Rectal smooth muscle tissue (tissue), 1 donor: ENCODE measurements around the gene PALM3.

ENCODE experiments used
- H3K27ac ChIP-seq: one replicate; pipeline ENCODE4 v1.7.0; 2013; ENCODE audit warnings: low read depth, low read length, inconsistent platforms
- H3K27me3 ChIP-seq: one replicate; pipeline ENCODE4 v1.7.0; 2013; ENCODE audit warnings: low read length; ENCODE audit not compliant: control insufficient read depth, insufficient read depth
- H3K36me3 ChIP-seq: one replicate; pipeline ENCODE4 v1.7.0; 2013; ENCODE audit warnings: low read length; ENCODE audit not compliant: control insufficient read depth, insufficient read depth
- H3K4me1 ChIP-seq: one replicate; pipeline ENCODE4 v1.7.0; 2013; ENCODE audit warnings: low read length; ENCODE audit not compliant: control insufficient read depth, insufficient read depth
- H3K4me3 ChIP-seq: one replicate; pipeline ENCODE4 v1.7.0; 2013; ENCODE audit warnings: low read length
- H3K9ac ChIP-seq: one replicate; pipeline ENCODE4 v1.7.0; 2013; ENCODE audit warnings: low read length

PALM3 gene

DNA sequence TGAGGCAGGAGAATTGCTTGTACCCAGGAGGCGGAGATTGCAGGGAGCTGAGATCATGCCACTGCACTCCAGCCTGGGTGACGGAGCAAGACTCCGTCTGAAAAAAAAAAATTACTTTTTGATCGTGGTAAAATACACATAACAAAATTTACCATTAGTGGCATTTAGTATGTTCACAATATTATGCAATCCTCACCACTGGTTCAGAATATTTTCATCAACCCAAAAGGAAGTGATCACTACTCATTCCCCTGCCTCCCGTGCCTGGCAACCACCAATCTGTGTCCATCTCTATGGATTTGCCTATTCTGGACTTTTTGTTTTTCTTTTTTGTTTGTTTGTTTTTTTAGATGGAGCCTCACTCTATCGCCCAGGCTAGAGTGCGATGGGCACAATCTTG, 1.2 kb upstream of the PALM3 start:
- Histone ChIP-seq H3K9ac (no peak overlapping the region), H3K27ac (no peak overlapping the region), H3K4me3 (no peak overlapping the region), H3K36me3 (no peaks in the 10 kb centered on the region), H3K27me3 (peaks cover 16% of the 10 kb centered on the region), H3K4me1 (no peaks in the 10 kb centered on the region)

DNA sequence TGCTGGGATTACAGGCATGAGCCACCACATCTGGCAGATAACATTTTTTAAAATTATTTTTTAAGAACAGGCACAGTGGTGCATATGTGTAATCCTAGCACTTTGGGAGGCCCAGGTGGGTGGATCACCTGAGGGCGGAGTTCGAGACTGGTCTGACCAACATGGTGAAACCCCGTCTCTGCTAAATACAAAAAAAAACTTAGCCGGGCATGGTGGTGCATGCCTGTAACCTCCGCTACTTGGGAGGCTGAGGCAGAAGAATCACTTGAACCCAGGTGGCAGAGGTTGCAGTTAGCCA, 631 bp upstream of the PALM3 start:
- no peak overlapping the region for H3K9ac ChIP-seq
- H3K27me3 ChIP-seq: peaks cover 16% of the 10 kb centered on the region
- H3K4me1 ChIP-seq: no peaks in the 10 kb centered on the region
- no peak overlapping the region for H3K27ac ChIP-seq
- H3K4me3 ChIP-seq: no peak overlapping the region
- H3K36me3 ChIP-seq: no peaks in the 10 kb centered on the region

DNA sequence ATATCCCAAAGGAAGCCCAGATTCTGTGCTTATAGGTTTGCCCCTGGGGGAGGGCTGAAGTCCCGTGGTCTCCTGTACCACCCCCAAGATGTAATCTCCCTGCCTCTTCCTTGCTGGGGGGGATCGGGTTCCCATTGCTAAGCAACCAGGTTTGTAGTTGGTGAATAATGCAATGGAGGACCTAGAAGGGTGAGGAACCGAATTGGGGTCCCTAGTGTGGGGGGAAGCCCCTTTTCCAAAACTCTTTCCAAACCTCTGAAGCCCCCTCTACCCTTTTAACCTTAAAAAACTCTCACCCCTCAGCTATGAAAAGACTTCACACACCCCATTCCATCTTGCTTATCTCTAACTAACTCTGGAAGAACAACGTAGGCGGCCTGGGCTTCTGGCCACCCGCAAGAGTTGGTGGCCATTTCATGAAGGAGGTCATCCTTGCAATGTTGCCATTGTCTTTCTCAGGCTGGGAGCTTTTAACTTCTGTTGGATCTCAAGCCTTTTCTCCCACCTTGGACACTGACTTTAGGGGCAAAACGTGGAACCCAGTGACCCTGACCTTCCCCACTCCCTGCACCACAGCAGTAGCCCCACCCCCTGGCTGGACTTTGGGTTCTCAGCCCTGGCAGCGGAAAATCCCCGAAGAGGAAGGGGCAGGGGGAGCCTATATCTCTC, 661 bp downstream of the PALM3 start:
- Histone ChIP-seq H3K27me3 (peaks cover 16% of the 10 kb centered on the region), H3K36me3 (no peaks in the 10 kb centered on the region), H3K4me1 (no peaks in the 10 kb centered on the region), H3K4me3 (no peak overlapping the region), H3K27ac (no peak overlapping the region), H3K9ac (no peak overlapping the region)

DNA sequence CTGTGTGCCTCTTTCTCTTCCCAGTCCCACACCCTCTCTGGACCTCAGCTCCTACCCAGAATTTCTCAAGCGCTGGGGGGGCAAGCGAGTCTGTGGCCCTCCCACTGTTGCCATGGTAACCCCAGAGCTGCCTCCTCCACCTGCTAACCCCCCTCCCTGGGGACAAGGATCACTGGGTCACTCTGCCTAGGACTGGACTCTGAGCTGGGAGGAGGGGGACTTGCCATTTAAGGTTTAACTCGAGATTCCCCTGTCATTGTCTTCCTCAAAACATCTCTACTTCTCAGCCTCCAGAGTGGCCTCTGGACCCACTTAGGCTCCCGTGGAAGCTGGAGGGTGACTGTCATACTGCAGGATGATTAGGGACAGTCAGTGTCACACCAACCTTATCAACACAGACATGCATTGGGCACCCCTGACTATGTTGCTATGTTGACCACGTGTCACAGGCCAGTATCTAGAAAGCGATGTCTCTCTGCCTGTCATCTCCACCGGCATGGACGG, 2.2 kb downstream of the PALM3 start:
- Histone ChIP-seq H3K4me3 (no peak overlapping the region), H3K27me3 (peaks cover 16% of the 10 kb centered on the region)

DNA sequence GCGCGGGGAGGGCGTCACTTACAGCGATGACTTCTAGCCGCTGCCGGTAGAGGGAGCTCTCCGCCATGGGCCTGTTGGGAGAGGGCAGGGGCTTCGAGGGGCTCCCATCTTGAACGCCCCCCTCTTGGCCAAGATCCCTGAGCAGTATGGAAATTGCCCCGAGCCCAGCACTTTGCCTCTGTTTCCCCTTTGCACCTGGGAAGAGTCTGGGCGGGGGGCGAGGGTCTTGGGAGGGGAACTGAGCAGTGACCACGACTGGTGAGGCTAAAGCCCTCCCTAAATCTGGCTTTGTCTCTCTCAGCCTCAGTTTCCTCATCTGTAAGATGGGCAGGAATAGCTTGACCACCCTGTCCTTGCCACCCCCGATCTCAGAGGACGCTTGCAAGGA, 2.8 kb downstream of the PALM3 start:
- peaks cover 16% of the 10 kb centered on the region for H3K27me3 ChIP-seq
- no peak overlapping the region for H3K9ac ChIP-seq
- H3K4me3 ChIP-seq: no peak overlapping the region

More for the DNA sequence above, 2.2 kb downstream of the PALM3 start:
- H3K27ac ChIP-seq: no peak overlapping the region
- H3K9ac ChIP-seq: no peak overlapping the region
- H3K36me3 ChIP-seq: no peaks in the 10 kb centered on the region
- no peaks in the 10 kb centered on the region for H3K4me1 ChIP-seq

DNA sequence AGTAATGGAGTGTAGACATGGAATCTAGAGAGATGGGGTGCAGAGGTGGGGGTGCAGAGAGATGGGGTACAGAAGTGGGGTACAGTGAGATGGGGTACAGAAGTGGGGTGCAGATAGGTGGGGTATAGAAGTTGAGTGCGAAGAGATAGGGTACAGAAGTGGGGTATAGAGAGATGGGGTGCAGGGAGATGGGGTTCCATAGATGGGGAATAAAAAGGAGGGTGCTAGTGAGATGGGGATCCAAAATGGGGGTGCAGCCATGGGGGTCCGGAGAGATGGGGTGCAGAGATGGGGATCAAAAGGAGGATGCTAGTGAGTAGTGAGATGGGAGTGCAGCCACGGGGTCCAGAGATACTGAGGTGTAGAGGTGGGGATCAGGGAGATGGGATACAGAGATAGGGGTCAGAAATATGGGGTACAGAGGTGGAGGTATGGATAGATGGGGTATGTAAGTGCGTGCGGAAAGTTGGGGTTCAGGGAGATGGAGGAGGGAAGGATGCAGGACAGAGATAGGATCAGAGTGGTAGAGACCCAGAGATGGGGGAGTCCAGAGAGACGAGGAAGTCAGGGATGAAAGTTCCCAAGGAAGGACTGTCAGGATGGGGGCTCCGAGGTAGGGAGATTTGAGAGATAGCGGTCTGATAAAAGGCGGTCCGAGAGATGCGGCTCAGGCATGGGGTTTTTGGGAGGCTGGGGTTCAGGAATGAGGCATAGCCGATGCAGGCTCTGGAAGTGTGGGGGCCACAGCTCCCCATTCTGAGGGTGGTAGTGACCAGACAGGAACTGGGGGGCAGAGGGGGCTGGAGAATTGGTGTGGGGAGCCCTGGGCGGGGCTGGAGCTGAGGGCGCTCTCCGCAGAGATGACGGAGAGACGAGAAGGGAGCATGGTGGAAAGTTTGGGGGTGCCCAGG, 3.4 kb downstream of the PALM3 start:
- Histone ChIP-seq H3K27ac (no peak overlapping the region), H3K27me3 (peaks cover 16% of the 10 kb centered on the region), H3K4me3 (no peak overlapping the region), H3K4me1 (no peaks in the 10 kb centered on the region), H3K9ac (no peak overlapping the region), H3K36me3 (no peaks in the 10 kb centered on the region)

More for the DNA sequence above, 2.8 kb downstream of the PALM3 start:
- H3K27ac ChIP-seq: no peak overlapping the region
- H3K36me3 ChIP-seq: no peaks in the 10 kb centered on the region
- no peaks in the 10 kb centered on the region for H3K4me1 ChIP-seq

DNA sequence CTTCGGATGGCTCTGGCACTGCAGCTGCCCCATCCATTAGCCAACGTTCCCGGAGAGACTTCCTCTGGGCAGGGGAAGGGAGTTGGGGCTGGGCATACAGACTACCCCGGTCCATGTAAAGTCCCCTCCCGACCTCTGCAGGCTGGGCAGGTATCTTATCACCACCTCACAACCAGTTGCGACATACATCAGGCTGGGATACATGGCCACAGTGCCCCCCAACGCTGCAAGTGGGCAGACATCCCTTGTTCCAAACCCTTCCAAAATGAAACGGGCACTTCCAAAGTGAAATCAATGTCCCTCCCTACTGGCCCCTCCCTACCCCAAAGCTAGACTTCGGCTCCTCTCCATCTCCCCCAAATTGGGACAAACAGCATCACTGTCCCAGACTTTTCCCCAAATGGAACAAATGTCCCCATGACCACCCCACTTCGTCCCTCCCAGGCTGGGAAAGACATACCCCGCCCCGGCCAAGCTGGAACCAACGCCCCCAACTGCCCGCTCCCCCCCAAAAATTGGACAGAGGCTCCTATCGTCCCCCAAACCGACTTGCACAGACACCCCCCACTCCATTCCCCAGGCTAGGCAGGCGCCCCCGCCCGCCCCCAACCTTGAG, 5.0 kb downstream of the PALM3 start:
- Histone ChIP-seq H3K27me3 (peaks cover 13% of the 10 kb centered on the region), H3K36me3 (no peaks in the 10 kb centered on the region), H3K27ac (no peak overlapping the region), H3K4me3 (no peak overlapping the region), H3K4me1 (no peaks in the 10 kb centered on the region), H3K9ac (no peak overlapping the region)

DNA sequence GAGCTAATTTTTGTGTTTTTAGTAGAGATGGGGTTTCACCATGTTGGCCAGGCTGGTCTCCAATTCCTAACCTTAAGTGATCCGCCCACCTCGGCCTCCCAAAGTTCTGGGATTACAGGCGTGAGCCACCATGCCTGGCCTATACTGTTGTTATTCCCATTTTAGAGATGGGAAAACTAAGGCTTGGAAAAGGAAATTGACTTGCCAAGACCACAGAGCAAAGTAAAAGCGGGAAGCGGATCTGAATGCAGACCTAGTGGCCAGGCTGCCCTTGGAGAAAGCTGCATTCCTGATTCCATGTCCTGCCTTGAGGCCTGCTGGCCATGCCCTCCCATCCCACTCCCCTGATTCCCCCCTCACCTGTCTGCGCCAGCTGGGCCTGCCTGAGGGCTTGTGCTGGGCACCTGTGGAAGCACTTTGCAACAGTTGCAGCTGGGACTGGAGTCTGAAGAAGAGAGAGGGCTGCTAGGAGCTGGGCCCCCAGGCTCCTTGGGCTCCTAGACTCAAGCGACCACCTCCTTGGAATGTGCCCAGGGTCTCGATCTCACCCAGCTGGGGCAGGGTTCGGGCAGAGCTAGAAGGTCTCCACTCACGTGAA, 5.7 kb downstream of the PALM3 start:
- Histone ChIP-seq H3K36me3 (no peaks in the 10 kb centered on the region), H3K4me1 (no peaks in the 10 kb centered on the region), H3K9ac (no peak overlapping the region), H3K4me3 (no peak overlapping the region), H3K27ac (no peak overlapping the region), H3K27me3 (peaks cover 13% of the 10 kb centered on the region)

DNA sequence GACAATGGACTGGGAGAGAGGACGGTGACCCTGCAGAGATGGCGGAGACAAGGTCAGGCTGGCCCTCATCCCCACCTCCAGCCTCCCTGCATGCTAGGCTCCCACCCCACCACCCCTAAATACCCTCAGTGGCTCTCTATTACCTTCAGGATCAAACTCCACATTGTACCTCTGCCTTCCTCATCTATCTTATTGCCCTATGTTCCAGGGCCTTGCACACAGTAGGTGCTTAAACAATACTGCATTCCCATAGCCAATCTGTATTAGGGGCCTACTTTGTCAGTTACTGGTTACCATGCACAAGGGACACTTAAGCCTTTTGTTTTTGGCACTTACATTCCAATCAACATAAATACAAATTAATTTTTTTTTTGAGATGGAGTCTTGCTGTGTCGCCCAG, 6.5 kb downstream of the PALM3 start:
- Histone ChIP-seq H3K36me3 (peaks cover 2% of the 10 kb centered on the region), H3K27me3 (peaks cover 13% of the 10 kb centered on the region), H3K4me3 (no peak overlapping the region)

DNA sequence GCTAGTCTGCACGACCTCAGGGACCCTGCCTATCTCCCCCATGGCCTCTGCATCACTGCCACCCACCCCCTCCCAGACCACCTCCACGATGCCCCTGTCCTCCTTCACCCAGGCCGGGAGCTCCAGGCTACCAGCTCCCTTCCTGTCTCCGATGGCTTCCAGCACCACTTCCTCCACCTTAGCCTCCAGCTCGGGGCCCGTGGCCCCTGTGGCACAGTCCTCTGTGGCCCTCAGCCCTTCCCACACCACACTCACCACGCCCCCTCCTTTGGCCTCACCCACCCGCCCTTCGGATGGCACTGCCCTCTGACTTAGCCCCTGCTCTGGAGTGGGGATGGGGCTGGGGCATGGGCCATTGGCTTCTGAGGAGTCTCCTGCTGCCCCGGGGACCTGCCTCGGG, 7.2 kb downstream of the PALM3 start:
- H3K36me3 ChIP-seq: peaks cover 2% of the 10 kb centered on the region
- H3K27ac ChIP-seq: no peak overlapping the region
- no peak overlapping the region for H3K4me3 ChIP-seq
- H3K9ac ChIP-seq: no peak overlapping the region
- H3K27me3 ChIP-seq: peaks cover 13% of the 10 kb centered on the region
- no peaks in the 10 kb centered on the region for H3K4me1 ChIP-seq

More for the DNA sequence above, 6.5 kb downstream of the PALM3 start:
- H3K9ac ChIP-seq: no peak overlapping the region
- H3K4me1 ChIP-seq: no peaks in the 10 kb centered on the region
- no peak overlapping the region for H3K27ac ChIP-seq

DNA sequence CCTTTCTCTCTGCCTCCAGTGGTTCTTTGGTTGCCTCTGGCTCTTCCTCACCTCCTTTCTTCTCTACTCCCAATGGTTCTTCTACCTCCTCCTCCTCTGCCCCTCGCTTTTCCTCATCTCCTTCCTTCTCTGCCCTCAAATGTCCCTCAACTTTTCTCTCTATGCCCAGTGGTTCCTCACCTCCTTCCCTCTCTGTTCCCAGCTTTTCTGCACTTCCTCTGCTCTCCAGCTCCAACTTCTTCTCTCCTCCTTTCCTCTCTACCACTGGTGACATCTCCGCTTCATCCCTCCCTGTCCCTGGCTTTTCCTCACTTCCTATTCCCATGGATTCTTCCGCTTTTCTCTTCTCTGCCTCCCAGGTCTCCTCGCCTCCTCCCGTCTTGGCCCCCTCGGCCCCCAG, 7.8 kb downstream of the PALM3 start:
- Histone ChIP-seq H3K9ac (no peak overlapping the region), H3K27ac (no peak overlapping the region), H3K4me3 (no peak overlapping the region), H3K27me3 (peaks cover 8% of the 10 kb centered on the region), H3K36me3 (peaks cover 2% of the 10 kb centered on the region), H3K4me1 (no peaks in the 10 kb centered on the region)

DNA sequence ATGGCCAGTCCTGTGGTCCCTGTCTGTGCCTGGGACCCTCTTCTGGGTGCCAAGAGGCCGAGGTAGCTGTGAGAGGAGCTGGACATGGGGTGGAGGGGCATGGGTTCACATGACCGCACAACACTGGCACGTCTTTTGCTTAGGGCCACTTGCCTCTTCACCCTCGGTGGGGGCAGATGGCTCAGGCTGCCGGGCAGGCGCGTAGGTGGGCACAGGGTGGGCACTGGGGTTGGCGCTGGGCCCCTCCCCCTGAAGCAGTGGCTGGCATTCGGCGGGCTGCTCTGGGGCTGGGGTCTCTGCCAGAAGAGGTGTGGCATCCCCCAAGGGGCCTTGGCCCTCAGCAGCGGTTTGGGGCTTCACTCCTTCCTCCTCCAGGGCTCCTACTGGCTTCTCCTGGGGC, 8.4 kb downstream of the PALM3 start:
- Histone ChIP-seq H3K4me1 (no peaks in the 10 kb centered on the region), H3K9ac (no peak overlapping the region), H3K27me3 (peaks cover 2% of the 10 kb centered on the region), H3K4me3 (no peak overlapping the region), H3K27ac (no peak overlapping the region), H3K36me3 (peaks cover 2% of the 10 kb centered on the region)
